Heart left ventricle (tissue), 13 donors: ENCODE results near the gene HLA-DPB1.

ENCODE experiments used
- CTCF ChIP-seq, 12 donors: fragments of 200-600 bp; sonication (generic) in 4 of 12; IDR thresholded peaks; one replicate each; pipeline versions ENCODE4 v1.5.0 to v1.8.0; 2018 to 2022; ENCODE audit warnings: antibody characterized with exemption in 12 of 12, mild to moderate bottlenecking in 5 of 12
- POLR2A ChIP-seq, 2 donors: fragments of 450-650 bp; IDR thresholded peaks; one replicate each; pipeline ENCODE4 v1.6.1; 2017; ENCODE audit warnings: antibody characterized with exemption in 2 of 2, mild to moderate bottlenecking in 2 of 2, moderate library complexity in 2 of 2
- donor health status: ischemic (EF 13 %, LVEDD 7.1; RV severe dilation, severe dysfunction).
- donor health status: DM: no; HTN: yes; CAD: no.
- donor health status: DM: no; HTN: no; CAD: no.
- donor health status: ischemic (EF 25% LVEDD 6.9; RV normal size, moderate dysfunction).
- donor health status: ischemic (EF 25% LVEDD 5.7; RV mildly dilated, moderate dysfunction).
- donor health status: ischemic (EF 35%, LVEDD 5.7; RV mildly dilated, moderate dysfunction).
- donor health status: nonischemic (EF 11% LVEDD 7.7; RV severe dilation, severe dysfunction).
- donor health status: DM: yes; HTN: yes; CAD: no.
- donor health status: PGD.
- donor health status: ischemic (EF 29% LVEDD 5.4; RV normal size, mild dysfunction).
- donor health status: nonischemic (EF 23%, LVEDD 6.1; RV moderate dilation, normal function).

DNA sequence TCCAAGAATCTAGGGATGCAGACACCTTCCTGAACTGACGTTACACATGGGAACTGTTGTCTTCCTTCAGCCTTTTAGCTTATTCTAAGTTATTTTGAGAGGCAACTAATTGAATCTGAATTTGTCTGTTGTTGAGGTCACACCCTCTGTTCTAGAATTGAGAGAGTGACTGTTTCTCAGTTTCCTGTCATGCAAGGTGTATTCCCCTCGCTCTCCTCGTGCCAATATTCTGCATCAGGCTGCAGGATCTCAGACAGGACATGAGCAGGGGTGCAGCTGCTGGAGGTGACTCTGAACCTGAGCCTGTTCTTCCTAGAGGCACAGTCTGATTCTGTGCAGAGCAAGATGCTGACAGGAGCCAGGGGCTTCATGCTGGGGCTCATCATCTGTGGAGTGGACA is 52.5 kb downstream of the HLA-DPB1 start:
- TF ChIP-seq CTCF (IDR thresholded peaks at IDR 0.05) (no peak), POLR2A (IDR thresholded peaks at IDR 0.05) (no peak)
